ENCODE measurements around the gene IL24.
A peak's percentile ranks its signal among the peaks of the same experiment; 100 is the strongest.

Gene IL24

DNA sequence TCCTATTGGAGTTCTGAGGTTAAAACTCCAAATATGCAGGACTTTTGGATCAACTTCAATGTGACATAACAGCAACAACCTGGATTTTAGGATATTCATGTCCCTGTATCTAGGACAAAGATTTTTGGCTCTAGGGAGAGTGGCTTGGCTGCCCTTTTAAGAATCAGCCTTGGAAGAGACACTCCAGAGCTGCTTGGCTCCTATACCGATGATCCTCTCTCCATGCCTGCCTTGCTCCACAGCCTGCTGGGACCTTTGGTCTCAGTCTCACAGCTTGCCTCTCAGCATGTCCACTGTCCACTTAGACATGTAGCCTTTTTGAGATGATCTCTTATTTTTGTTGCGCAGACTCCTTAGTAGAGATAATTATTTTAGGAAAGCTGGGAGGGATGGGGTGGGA is 29.0 kb downstream of the IL24 start:
- no peak for ATAC-seq

DNA sequence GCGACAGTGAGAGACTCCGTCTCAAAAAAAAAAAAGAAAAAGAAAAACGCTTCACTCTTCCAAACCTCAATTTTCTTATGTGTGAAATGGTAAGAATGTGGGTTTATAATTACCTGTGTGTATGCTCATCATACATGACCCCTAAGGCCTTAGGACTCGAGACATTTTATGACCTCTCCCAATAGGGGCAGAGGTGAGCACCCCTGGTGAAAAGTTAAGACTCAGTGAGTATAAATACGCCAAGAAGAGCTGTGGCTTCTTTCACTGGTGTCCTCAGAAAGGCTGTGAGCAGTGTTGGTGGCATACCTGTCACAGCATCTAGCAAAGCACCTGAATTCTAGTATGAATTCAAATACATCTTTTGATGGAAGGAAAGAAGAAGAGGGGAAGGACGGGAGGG is 32.3 kb downstream of the IL24 start:
- no peak for ATAC-seq

DNA sequence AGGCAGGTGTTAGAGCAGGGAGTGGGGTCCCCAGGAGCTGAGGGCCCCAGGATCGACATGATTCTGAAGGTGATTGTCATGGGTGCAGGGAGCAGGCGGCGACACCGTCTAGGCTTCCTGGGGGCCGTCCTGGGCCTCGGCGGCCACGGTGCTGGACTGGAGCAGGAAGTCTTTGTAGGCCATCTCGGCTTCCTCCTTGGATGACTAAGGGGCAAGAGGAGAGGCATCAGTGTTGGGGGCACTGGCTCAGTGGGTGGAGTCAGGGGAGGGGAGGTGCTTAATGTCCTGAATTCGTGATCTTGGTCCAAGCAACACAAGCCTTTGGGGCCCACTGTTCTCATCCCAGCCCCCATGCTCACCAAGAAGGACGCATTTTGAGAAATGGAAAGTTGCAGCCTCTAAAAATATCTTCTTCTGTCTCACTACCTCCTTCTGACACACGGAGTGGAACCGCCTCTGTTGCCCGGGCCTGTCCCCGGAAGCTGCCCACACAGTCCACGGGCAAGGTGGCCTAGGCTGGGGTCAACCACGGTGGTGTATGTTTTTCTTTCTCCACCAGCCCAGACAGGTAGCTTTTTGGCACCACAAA is 33.1 kb downstream of the IL24 start:
- peak; percentile 63 to 66 for ATAC-seq

DNA sequence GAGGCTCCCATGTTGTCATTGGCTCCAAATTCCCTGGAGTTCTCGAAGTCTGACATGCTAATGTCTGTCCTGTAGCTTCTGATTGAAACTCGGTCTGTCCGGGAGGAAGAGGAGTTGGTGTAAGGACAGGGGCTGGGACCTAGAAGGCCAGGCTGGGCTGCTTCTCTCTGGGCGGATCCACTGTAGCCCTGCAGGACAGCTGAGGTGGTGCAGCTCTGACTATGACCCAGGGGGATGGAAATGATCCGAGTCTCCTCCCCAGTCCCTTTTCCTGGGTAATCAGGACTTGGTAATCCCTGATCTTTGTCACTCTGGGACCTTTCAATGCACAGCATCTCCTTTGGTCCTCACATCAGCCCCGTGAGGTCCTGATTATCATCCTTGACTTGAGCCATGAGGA is 34.5 kb downstream of the IL24 start:
- no peak for ATAC-seq

DNA sequence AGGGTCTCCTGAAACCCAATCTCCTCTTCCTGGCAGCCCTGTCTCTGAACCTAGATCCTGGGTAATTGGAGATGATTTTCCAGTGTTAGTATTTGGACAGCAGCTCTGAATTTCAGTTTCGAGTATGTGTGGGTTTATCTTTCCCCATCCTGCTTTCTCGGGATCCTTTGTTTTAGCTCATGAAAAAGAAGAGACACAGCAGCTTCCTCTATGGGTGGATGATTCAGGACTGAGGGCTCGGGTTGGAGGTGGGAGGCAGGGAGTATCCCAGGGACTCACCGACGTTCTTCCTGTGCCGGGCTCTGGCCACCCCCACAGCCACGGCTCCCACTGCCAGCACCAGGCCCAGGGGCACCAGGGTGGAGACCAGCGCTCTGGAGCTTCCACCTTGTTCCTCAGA is 34.9 kb downstream of the IL24 start:
- no peak for ATAC-seq

DNA sequence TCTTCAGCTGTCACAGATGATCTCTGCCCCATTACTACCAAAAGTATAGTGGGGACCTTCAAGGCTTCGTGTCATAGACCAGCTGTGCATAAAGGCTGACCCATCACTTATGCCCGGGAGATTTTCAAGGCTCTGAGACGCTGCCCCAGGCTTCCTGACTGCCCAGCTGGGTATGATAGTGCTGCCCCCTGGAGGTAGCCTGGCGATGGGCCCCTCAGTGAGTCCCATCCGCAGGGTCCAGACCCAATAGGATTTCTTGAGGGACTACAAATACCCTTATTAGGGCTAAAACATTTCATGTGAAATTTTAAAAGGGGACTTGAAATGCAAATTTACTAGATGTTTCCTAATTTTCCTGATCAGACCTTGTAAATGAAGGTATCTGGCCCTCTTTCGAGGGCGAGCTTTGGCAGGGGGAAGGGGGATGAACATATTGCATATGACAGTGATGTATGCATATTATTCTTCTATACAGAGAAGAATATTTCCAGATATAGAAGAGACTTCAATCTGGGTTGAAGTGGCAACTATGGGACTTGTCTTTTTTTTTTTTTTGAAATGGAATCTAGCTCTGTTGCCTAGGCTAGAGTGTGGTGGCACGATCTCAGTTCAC is 36.2 kb downstream of the IL24 start:
- ATAC-seq: peak; percentile 55 to 60

DNA sequence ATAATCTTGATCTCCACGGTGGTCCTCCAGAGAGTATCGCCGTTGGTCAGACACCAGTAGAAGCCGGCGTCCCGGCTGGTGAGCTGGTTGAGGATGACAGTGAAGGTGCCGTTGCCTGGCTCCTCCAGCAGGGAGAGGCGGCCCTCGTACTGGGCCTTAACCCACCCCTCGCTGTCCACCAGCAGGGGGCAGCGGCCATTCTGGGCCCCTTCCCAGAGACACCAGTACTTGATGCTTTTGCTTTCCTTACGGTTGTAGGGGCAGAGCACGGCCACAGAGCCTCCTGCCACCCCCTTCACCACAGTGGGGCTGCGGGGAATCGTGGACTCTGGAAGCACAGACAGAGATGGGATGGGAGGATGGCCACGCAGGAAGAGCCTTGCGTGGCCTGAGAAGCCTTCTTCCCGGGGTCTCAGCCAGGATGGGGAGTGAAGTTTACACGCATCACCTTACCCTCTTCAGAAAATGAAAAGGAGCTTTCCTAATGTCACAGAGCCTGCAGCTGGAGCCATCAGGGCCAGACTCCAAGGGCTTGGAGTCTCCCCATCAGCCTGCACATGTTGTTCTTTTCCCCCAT is 38.3 kb downstream of the IL24 start:
- peak in 1 of 2 donors; percentile 52 for ATAC-seq

DNA sequence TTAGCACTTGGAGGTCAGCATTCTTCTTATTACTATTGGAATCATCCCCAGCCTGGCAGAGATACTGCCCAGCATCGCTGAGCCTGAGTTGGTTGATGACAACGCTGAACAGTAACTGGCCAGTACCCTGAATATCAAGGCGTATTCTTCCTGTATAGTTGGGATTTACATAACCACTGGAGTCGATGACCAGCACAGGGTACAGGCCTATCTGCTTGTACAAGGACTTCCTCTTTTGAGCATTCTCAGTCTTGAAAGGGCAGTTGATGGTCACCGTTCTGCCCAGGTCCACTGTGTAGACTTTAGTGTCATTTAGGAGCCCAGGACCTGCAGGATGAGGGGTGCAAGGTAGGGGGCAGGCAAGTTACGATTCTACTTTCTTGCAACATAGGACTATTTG is 40.2 kb downstream of the IL24 start:
- ATAC-seq: no peak

DNA sequence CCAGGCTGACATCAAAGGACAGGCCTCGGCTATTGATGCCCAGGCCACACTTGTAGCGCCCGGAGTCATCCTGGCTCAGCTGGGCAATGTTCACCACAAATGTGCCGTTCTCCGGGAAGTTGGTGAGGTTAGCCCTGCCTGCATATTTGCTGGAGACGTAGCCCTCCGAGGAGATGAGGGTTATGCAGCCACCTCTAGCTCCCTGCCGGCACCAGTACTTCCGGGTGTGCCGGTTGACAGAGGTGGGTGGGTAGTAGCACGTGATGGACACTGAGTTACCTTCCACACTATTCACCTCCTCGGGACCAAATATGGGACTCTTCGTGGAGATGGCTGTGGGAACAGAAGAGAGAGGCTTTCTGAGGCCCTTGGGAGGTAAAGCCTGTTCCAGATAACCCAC is 41.9 kb downstream of the IL24 start:
- no peak for ATAC-seq

DNA sequence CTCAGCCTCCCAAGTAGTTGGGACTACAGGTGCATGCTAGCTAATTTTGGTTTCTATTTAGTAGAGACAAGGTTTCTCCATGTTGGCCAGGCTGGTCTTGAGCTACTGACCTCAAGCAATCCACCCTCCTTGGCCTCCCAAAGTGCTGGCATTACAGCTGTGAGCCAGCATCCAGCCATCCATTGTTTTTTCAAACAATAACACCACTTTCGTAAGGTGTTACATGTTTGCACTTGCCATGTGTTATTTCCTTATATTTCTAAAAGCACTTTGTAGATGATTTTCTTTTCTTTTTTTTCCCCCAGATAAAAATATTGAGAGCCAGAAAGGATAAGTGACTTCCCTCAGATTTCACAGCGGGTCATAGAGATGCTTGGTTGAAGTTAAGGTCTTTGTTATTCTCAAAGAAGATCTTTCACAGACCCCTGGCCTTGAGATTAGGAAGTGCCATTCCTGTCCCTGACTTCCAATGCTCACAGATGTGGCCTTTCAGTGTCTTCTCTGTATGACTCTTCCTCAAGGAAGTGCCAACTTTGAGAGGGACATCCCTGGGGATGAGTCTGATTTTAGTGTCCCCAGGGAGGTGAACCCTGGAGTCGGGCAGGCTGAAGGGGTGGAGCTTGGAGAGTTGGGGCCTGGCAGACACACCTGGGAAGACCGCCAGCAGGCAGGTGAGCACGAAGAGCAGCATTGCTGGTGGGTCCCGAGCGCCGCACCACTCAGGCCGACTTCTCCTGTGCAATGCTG is 42.8 kb downstream of the IL24 start:
- ATAC-seq: no peak

DNA sequence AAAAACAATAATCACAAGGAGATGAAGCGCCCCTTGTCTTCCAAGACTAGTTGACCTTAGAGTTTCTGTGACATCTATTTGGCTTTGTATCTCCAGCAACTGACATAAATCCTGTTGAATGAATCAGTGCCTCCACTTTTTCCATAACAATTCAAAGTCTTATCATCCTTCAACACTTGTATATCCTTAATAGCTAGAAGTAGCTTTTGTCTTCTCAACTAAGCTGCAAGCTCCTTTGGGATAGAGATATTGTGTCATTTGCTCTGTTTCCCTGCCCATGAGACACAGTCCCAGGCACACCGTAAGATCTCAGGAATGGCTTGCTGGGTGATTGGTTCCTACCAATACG is 43.3 kb downstream of the IL24 start:
- no peak for ATAC-seq

DNA sequence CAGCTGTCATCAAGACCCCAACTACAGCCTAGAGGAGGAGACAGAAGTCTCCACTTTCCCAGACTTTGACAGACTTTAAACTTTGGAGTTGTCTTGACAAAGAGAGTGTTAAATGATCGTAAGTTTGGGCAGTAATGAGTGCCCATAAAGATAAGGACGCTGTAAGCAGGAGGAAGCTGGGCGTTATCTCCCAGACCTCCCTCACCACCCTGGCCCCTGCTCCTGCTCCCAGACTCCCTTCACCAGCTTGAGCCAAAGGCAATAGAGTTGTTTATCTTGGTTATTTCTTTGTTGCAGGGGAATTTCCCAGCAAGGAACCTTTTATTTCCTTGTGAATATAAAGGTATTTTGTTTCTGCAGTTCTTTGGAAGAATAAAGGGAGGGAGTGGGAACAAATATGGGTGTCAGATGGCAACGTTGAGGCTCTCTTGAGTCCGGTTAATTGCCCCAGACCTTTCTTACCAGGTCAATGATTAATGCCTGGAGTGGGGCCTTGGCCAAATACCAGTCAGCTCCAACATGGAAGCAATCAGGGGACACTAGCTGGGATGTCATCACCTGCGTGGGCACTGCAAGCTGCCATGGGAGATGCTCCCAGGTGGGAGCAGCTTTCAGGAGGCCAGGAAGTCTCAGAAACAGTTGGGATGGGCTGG is 44.6 kb downstream of the IL24 start:
- no peak for ATAC-seq

DNA sequence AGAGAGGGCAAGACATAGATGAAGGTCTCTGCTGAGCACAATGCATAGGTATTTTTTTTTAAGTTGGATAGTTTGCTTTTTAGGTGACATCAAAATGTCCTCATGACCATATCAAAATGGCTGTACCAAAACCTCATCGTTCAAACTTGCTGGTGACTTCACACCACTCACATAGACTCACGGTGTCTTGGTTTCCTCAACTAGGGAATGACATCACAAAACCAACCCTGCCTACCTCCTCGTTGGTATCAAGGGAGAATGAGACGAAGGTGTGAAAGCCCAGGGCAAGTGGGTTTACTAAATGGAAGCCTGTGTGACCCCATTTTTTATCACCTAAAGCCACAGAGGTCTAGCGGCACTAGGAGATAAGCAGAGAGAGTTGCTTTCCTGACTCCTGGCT is 47.5 kb downstream of the IL24 start:
- no peak for ATAC-seq

DNA sequence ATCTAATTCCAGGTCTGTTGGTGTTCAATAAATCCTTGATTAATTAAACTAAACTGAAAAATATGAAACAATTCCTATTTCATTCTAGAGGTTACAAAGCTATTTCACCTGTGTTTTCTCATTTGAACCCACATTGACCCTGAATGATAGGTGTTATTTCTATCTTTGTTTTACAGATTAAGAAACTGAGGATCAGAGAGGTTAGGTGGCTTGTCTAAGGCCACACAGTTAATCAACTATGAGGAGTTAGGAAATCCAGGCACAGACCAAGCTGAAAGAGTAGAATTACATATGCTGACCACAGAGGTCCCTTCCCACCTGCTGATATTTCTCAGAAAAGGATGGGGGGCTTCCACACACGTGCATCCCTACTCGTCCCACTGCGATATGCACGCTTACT is 48.5 kb downstream of the IL24 start:
- no peak for ATAC-seq

DNA sequence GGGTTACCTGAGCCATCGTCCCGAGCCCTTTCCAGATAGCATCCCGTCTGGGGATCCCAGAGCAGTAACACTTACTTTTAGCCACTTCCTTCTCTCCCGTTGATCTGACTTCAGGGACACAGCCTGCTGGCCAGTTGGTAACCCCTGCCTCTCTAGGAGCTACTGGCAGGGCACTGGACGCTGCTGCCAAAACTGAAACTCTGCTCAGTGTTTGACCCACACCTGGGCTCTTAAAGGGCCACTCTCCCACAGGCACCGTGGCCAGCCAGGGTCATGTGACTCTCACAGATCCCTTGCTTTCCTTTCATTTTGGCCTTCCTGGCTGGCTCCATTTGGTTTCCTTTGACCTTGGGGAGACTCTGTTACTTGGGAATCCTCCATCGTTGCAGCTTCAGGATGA is 49.0 kb downstream of the IL24 start, which contains the start of gene PIGR:
PIGR (minus strand) TSS at position 206 of the 400 bp plus-strand sequence. CDS start 5,935 bp downstream, outside the sequence.
- ATAC-seq: no peak

DNA sequence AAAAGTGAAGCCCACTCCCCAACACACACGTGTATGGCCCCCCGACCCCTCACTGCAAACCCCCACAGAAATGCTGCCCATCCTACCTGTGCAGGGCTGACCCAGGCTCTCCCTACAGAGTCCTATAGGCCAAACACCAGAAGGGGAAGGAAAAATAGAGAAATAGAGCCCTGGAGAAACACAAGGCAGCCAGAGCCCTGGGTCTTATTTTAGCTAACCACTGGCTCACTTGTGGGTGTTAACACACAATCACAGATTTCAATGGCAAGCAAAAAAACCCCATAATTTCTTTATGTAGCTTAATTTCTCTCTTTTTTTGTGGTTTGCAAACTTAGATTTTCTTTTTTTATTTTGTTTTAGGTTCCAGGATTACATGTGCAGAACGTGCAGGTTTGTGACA is 50.0 kb downstream of the IL24 start:
- ATAC-seq: no peak

DNA sequence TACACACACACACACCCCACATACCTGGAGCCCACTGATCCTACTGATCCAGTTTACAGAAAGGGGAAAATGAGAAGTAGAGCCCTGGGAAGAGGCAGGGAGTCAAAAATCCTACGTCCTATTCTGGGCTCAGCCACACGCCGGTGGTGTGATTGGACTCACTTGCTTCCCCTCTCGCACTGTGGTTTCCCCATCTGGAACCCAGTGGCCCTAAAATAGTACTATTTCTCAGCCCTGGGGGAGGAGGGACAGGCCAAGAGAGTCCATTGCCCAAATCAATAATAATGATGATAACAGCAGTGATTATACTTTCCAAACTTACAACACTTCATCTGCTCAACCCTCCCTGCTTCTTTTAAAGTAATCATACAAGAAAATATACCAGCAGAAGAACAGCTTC is 52.0 kb downstream of the IL24 start:
- ATAC-seq: no peak

DNA sequence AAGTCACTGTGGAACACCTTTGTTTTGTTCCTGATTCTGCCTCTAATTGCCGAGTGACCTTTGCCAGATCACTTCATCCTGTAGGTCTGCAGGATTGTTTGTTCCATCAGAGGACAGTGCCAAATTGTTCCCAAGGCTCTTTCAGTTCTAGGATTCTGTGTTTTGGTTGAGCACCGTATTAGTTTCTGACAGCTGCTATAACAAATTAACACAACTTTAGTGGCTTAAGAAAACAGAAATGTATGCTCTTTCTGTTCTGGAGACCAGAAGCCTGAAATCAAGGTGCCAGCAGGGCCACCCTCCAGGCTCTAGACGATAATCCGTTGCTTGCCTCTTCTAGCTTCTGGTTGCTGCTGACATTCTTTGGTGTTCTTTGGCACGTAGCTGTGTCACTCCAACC is 52.4 kb downstream of the IL24 start:
- no peak for ATAC-seq

DNA sequence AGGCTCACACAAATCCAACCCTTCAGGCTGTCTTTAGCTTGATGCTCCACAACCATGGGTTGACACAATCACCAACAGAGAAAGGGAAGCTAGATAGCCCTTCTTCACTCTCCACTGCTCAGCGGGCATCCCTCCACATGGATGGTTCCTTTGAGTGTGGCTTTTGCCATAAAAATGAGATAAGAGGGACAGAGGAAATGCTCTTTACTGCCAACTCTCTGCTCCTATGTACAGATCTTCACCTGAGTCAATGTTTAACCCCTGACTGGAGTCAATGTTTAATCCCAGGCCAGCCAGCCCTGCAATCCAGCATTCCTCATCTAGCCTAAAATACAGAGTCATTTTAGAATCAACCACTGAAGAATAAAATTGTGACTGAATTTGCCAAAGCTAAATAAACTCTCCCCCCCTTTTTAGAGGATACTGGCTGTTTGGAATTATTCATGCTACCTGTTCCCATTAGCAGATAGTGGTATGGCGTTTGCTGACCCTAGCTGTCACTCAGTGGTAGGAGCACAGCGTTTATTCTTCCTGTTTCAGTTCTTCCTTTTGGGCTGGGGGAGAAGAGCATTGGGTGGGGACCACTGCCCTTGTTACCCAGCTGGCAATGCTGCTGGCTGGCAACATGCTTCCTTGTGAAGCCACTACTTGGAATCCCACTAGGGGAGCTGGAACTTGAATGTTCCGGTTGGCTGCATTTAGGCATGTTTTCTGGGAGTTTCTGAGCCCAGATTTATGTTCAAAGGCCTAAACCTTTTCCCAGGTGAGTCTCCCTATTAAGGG is 54.3 kb downstream of the IL24 start:
- no peak for ATAC-seq

DNA sequence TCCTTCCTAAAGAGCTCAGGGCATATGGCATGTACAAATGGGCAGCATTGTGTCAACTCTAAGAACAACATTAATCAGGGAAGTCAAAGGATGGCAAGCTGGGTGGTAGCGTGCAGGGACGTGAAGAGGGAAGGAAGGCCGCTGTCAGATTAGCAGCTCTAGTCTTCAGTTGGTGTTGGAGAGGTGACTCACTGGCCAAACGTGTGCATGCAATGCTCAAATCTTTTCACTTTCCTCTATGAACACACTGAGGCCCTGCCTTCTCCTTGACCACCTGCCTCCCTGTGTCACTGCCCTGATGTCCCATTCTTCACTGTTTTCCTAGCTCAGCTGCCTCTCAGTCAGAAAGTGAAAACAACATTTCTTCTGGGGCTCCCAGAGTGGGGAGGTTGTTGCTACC is 54.9 kb downstream of the IL24 start:
- ATAC-seq: no peak

DNA sequence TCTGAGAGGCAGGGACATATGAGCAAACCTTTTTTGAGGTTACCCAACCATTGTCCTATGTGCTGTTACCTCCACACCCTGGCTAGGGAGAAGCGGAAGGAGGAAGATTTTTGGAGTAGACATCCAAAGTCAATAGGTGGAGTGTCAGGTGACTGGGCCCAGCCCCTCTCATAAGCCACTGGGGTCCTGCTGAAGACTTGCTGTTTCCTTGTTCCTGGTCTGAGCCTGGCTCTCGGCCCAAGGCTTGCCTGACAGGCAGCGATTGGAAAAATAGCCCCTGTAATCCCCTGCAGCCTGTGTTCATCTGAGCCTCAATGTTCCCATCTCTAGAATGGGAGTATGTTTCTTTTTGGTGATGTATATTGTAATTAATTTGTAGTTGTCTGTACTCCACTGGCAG is 55.9 kb downstream of the IL24 start:
- ATAC-seq: no peak

DNA sequence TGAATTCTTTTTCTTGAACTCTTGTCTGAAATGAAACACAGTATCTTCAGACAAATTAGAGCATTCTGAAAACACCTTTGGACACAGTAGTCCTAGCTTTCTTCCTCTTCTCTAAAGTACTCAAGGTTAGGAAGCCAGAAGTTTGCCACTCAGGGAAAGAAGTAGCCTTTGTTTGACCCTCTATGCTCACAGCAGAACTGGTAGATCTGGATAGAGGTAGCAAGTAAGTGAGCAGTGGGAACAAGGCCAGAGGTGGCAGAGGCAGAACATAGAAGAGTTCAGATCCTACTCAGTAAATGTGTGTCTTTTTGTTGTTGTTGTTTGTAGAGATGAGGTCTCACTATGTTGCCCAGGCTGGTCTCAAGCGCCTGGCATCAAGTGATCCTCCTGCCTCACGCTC is 56.4 kb downstream of the IL24 start:
- ATAC-seq: no peak

Data from activated CD4-positive, CD25-positive, alpha-beta regulatory T cell treated with anti-CD3 and anti-CD28 coated beads, Interleukin-2, amount 50 U/mL, for 24 hours (primary cell).